GM23338 (cell line): ENCODE measurements around the gene GFRA4. TPM values are rescaled to one million over a fixed set of nuclear protein-coding genes. Genes with fewer than 3 reads are reported as not detected.
A peak's percentile ranks its signal among the peaks of the same experiment; 100 is the strongest.

Experiments used
- ATAC-seq: fragments of 200-7000 bp; cut with Tn5 transposase; 3 replicates; pipeline ENCODE4 v1.9.1; 2020
- DNase-seq: peaks from one replicate; pipeline ENCODE4 v3.0.0-alpha.2; 2015; ENCODE audit warnings: low spot score
- H2AFZ ChIP-seq: fragments of 200-600 bp; sonication (generic); 2 replicates; pipeline ENCODE4 v1.8.0; 2016; ENCODE audit warnings: antibody characterized with exemption, mild to moderate bottlenecking, moderate library complexity
- H3F3A ChIP-seq: fragments of 200-600 bp; sonication (generic); replicated peaks from 2 replicates; pipeline ENCODE4 v1.8.0; 2017; ENCODE audit warnings: antibody characterized with exemption, mixed run types, low read depth
- H3K27ac ChIP-seq: fragments of 200-600 bp; sonication (generic); 2 replicates; pipeline ENCODE4 v1.6.1; 2016; ENCODE audit warnings: low read depth
- H3K27me3 ChIP-seq: fragments of 200-600 bp; sonication (generic); 2 replicates; pipeline ENCODE4 v1.8.0; 2016; ENCODE audit warnings: mild to moderate bottlenecking, mixed run types, moderate library complexity; ENCODE audit not compliant: insufficient read depth
- H3K36me3 ChIP-seq: fragments of 200-600 bp; sonication (generic); 2 replicates; pipeline ENCODE4 v1.8.0; 2016; ENCODE audit warnings: mild to moderate bottlenecking; ENCODE audit not compliant: insufficient read depth
- H3K4me1 ChIP-seq: fragments of 200-600 bp; sonication (generic); 2 replicates; pipeline ENCODE4 v1.8.0; 2016; ENCODE audit warnings: mild to moderate bottlenecking, moderate library complexity; ENCODE audit not compliant: insufficient read depth
- H3K4me2 ChIP-seq: fragments of 200-600 bp; sonication (generic); 2 replicates; pipeline ENCODE4 v1.7.1; 2017; ENCODE audit warnings: mixed run types
- H3K4me3 ChIP-seq: fragments of 200-600 bp; sonication (generic); 2 replicates; pipeline ENCODE4 v1.6.1; 2016; ENCODE audit warnings: mixed run types
- H3K79me2 ChIP-seq: fragments of 200-600 bp; sonication (generic); replicated peaks from 2 replicates; pipeline ENCODE4 v1.8.0; 2017; ENCODE audit warnings: mild to moderate bottlenecking; ENCODE audit not compliant: insufficient read depth
- H3K9me2 ChIP-seq: fragments of 200-600 bp; sonication (generic); 2 replicates; pipeline ENCODE4 v1.8.0; 2017; ENCODE audit not compliant: insufficient read depth
- H4K20me1 ChIP-seq: fragments of 200-600 bp; sonication (generic); replicated peaks from 2 replicates; pipeline ENCODE4 v1.8.0; 2017; ENCODE audit warnings: mild to moderate bottlenecking; ENCODE audit not compliant: insufficient read depth
- H3K27ac Mint-ChIP-seq: 2 replicates; pipeline ENCODE4 v1.8.0; 2020; ENCODE audit warnings: inconsistent platforms, mild to moderate bottlenecking, moderate library complexity, mixed read lengths
- H3K27me3 Mint-ChIP-seq: 3 replicates; pipeline ENCODE4 v1.8.0; 2022; ENCODE audit warnings: low read depth, mild to moderate bottlenecking, moderate library complexity, mixed read lengths, inconsistent platforms; ENCODE audit not compliant: insufficient read depth, poor library complexity
- H3K36me3 Mint-ChIP-seq: 3 replicates; pipeline ENCODE4 v1.8.0; 2021; ENCODE audit warnings: low read depth, mild to moderate bottlenecking, inconsistent platforms, moderate library complexity, mixed read lengths
- H3K4me1 Mint-ChIP-seq: 3 replicates; pipeline ENCODE4 v1.8.0; 2020; ENCODE audit warnings: mild to moderate bottlenecking, inconsistent platforms, mixed read lengths
- H3K4me3 Mint-ChIP-seq: 3 replicates; pipeline ENCODE4 v1.8.0; 2021; ENCODE audit warnings: moderate library complexity, mild to moderate bottlenecking, inconsistent platforms, mixed read lengths
- H3K9me3 Mint-ChIP-seq: 3 replicates; pipeline ENCODE4 v1.8.0; 2020; ENCODE audit warnings: moderate library complexity, mild to moderate bottlenecking, inconsistent platforms, mixed read lengths
- CREB1 ChIP-seq: fragments of 250-450 bp; sonication (Bioruptor Pico); IDR thresholded peaks from 2 replicates; pipeline ENCODE4 v1.5.0; 2020; ENCODE audit warnings: low read depth, mild to moderate bottlenecking, moderate library complexity
- EZH2 ChIP-seq: fragments of 200-600 bp; sonication (generic); IDR thresholded peaks from one replicate; pipeline ENCODE4 v1.8.0; 2017; ENCODE audit warnings: antibody characterized with exemption, mild to moderate bottlenecking, low read depth; ENCODE audit not compliant: unreplicated experiment
- JUNB ChIP-seq: IDR thresholded peaks from one replicate; pipeline ENCODE4 v1.6.1; 2016; ENCODE audit warnings: antibody characterized with exemption; ENCODE audit not compliant: unreplicated experiment
- NANOG ChIP-seq: IDR thresholded peaks from 2 replicates; pipeline ENCODE4 v1.6.1; 2016; ENCODE audit warnings: antibody characterized with exemption, borderline replicate concordance
- POLR2AphosphoS5 ChIP-seq: IDR thresholded peaks from 2 replicates; pipeline ENCODE4 v1.6.1; 2016; ENCODE audit warnings: antibody characterized with exemption, low read depth
- ZNF114 ChIP-seq: fragments of 250-450 bp; sonication (Bioruptor Pico); IDR thresholded peaks from 2 replicates; pipeline ENCODE4 v1.5.0; 2020; ENCODE audit warnings: mild to moderate bottlenecking, moderate library complexity
- ZNF331 ChIP-seq: fragments of 250-450 bp; sonication (Bioruptor Pico); IDR thresholded peaks from 2 replicates; pipeline ENCODE4 v1.5.0; 2020; ENCODE audit warnings: low read depth, mild to moderate bottlenecking, moderate library complexity
- ZNF462 ChIP-seq: fragments of 250-450 bp; sonication (Bioruptor Pico); IDR thresholded peaks from 2 replicates; pipeline ENCODE4 v1.5.0; 2020; ENCODE audit warnings: mild to moderate bottlenecking, moderate library complexity
- polyA plus RNA-seq: library from polyadenylated mRNA; unstranded; fragments of >200 nt; fragmentation: Nextera tagmentation; extraction: Ambion mirVana; gene quantifications from 2 replicates; pipeline ENCODE4 v1.2.1, GENCODE V29; 2016
- total RNA-seq: library from RNA; depleted of rRNA; stranded (reverse); fragments of >200 nt; shearing (Covaris generic); gene quantifications from 2 replicates; pipeline ENCODE4 v1.2.3, GENCODE V29; 2014
- TF ChIP-seq, protein P1 (sequence below), 2 experiments: fragments of 200-600 bp in 1 of 2; sonication (generic) in 1 of 2; conservative IDR thresholded peaks; 2 replicates each; pipeline versions ENCODE4 v1.5.1 to v1.6.1; 2016 to 2017; ENCODE audit warnings: antibody characterized with exemption in 2 of 2, low read depth in 2 of 2, mild to moderate bottlenecking in 2 of 2, moderate library complexity in 1 of 2
- TF ChIP-seq, protein P2 (sequence below): IDR thresholded peaks from one replicate; pipeline ENCODE4 v1.6.1; 2018; ENCODE audit warnings: antibody characterized with exemption; ENCODE audit not compliant: unreplicated experiment

GFRA4 gene
- total and polyA plus RNA-seq, 2 experiments from 2014 or later, result not detected

DNA sequence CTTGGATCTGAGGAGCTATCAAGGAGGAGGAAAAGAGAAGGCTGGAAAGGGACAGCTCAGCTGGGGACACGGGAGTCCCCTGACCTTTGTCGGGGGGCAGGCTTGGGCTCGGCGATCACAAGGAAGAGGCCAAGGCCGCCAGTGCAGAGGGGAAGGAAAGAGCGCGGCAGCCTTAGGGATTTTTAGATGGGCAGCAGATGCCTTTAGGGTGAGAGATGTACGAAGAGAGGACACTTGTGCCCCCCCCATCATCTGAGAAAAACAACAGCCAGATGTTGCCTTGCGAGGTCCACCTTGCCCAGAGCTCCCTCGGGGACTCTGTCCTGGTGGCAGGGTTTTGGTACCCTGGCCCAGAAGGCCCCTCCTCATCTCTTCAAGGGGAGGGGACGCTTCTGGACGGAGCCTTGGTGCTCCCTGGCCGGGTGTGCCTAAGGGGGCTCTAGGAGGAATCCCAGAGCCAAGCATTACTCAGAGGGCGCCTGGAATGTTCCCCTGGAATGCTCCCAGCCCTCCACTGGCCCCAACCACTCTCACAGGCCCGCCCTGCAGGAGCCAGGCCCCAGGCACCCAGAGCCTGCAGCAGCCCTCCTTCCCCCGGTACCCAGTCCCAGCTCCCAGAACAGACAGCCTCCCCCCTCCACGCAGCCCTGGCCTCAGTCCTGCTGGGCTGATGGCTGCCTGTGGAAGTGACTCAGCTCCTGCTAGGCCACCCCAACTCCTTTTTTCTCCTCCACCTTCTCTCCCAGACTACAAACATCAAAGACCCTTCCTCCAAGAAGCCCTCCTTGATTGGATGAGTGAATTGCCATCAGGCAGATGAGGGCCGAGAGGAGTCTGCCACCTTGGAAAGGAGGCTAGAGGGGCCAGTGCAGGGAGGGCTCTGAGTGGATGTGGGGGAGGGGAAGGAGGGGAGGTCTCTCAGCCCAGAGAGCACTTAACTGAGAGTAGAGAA lies 16.8 kb upstream of the GFRA4 start:
- peaks cover 36% of the 10 kb centered on the region for H3K27me3 ChIP-seq
- H2AFZ ChIP-seq, result peak overlapping the region; percentile 56; the same call in 1 of the 2 replicates
- no peaks in the 10 kb centered on the region for H3K9me2 ChIP-seq
- ATAC-seq (peak; percentile 16), DNase-seq (peak; percentile 66)
- Mint-ChIP-seq H3K27me3 (peaks cover 32% of the 10 kb centered on the region), H3K36me3 (no peaks in the 10 kb centered on the region), H3K4me3 (no peak overlapping the region; the same call in 2 of the 3 replicates), H3K27ac (no peak overlapping the region), H3K9me3 (no peaks in the 10 kb centered on the region), H3K4me1 (peaks cover 35% of the 10 kb centered on the region)
- no peaks in the 10 kb centered on the region for H3K36me3 ChIP-seq
- TF ChIP-seq ZNF331 (CRISPR knock-in tag) (no peak), JUNB (no peak), POLR2AphosphoS5 (no peak), CREB1 (CRISPR knock-in tag) (no peak), ZNF462 (CRISPR knock-in tag) (no peak), ZNF114 (CRISPR knock-in tag) (no peak), EZH2 (no peak), NANOG (no peak)
- TF ChIP-seq, protein P1, sequence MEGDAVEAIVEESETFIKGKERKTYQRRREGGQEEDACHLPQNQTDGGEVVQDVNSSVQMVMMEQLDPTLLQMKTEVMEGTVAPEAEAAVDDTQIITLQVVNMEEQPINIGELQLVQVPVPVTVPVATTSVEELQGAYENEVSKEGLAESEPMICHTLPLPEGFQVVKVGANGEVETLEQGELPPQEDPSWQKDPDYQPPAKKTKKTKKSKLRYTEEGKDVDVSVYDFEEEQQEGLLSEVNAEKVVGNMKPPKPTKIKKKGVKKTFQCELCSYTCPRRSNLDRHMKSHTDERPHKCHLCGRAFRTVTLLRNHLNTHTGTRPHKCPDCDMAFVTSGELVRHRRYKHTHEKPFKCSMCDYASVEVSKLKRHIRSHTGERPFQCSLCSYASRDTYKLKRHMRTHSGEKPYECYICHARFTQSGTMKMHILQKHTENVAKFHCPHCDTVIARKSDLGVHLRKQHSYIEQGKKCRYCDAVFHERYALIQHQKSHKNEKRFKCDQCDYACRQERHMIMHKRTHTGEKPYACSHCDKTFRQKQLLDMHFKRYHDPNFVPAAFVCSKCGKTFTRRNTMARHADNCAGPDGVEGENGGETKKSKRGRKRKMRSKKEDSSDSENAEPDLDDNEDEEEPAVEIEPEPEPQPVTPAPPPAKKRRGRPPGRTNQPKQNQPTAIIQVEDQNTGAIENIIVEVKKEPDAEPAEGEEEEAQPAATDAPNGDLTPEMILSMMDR (conservative IDR thresholded peaks at IDR 0.05; ENCODE audit: low read depth in 2 of 2), result no peak
- TF ChIP-seq, protein P2, sequence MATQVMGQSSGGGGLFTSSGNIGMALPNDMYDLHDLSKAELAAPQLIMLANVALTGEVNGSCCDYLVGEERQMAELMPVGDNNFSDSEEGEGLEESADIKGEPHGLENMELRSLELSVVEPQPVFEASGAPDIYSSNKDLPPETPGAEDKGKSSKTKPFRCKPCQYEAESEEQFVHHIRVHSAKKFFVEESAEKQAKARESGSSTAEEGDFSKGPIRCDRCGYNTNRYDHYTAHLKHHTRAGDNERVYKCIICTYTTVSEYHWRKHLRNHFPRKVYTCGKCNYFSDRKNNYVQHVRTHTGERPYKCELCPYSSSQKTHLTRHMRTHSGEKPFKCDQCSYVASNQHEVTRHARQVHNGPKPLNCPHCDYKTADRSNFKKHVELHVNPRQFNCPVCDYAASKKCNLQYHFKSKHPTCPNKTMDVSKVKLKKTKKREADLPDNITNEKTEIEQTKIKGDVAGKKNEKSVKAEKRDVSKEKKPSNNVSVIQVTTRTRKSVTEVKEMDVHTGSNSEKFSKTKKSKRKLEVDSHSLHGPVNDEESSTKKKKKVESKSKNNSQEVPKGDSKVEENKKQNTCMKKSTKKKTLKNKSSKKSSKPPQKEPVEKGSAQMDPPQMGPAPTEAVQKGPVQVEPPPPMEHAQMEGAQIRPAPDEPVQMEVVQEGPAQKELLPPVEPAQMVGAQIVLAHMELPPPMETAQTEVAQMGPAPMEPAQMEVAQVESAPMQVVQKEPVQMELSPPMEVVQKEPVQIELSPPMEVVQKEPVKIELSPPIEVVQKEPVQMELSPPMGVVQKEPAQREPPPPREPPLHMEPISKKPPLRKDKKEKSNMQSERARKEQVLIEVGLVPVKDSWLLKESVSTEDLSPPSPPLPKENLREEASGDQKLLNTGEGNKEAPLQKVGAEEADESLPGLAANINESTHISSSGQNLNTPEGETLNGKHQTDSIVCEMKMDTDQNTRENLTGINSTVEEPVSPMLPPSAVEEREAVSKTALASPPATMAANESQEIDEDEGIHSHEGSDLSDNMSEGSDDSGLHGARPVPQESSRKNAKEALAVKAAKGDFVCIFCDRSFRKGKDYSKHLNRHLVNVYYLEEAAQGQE, result no peak
- H3K4me3 ChIP-seq, result no peak overlapping the region
- H3K27ac ChIP-seq, result no peak overlapping the region
- H4K20me1 ChIP-seq, result no peaks in the 10 kb centered on the region
- peaks cover 16% of the 10 kb centered on the region for H3K4me1 ChIP-seq
- H3F3A ChIP-seq, result 0 out of 2 replicates have a peak, but pooled peaks cover 3% of the 10 kb centered on the region
- H3K79me2 ChIP-seq, result no peaks in the 10 kb centered on the region
- peak overlapping the region; percentile 90; the same call in 1 of the 2 replicates for H3K4me2 ChIP-seq
